Measurements from ENCODE around the gene RRP1B.

- TF ChIP-seq CTCF (IDR thresholded peaks at IDR 0.05; ENCODE audit: poor library complexity) (no peak), EZH2 (IDR thresholded peaks at IDR 0.05; ENCODE audit: borderline replicate concordance) (no peak), EZH2phosphoT487 (IDR thresholded peaks at IDR 0.05; ENCODE audit: low read depth, severe bottlenecking, unreplicated experiment) (no peak)
Measured at GRCh38 chr21:43622796-43623195, 36.6 kb upstream of the RRP1B start.
